Coronary artery (tissue), 2 donors: ENCODE results near the gene CNN2.

ENCODE experiments used
- DNase-seq: peaks from one replicate; pipeline ENCODE4 v3.0.0-alpha.2; 2017; ENCODE audit warnings: low spot score
- H3K27ac ChIP-seq, 2 donors: fragments of 200-600 bp; sonication (generic); one replicate each; pipeline ENCODE4 v1.5.1; 2016 to 2019
- H3K4me3 ChIP-seq: fragments of 200-600 bp; sonication (generic); 2 replicates; pipeline ENCODE4 v1.5.1; 2016; ENCODE audit warnings: mild to moderate bottlenecking, moderate library complexity
- TF ChIP-seq, protein P1 (sequence below): fragments of 200-600 bp; sonication (generic); IDR thresholded peaks from one replicate; pipeline ENCODE4 v1.5.1; 2019; ENCODE audit warnings: antibody characterized with exemption

CNN2 gene

DNA sequence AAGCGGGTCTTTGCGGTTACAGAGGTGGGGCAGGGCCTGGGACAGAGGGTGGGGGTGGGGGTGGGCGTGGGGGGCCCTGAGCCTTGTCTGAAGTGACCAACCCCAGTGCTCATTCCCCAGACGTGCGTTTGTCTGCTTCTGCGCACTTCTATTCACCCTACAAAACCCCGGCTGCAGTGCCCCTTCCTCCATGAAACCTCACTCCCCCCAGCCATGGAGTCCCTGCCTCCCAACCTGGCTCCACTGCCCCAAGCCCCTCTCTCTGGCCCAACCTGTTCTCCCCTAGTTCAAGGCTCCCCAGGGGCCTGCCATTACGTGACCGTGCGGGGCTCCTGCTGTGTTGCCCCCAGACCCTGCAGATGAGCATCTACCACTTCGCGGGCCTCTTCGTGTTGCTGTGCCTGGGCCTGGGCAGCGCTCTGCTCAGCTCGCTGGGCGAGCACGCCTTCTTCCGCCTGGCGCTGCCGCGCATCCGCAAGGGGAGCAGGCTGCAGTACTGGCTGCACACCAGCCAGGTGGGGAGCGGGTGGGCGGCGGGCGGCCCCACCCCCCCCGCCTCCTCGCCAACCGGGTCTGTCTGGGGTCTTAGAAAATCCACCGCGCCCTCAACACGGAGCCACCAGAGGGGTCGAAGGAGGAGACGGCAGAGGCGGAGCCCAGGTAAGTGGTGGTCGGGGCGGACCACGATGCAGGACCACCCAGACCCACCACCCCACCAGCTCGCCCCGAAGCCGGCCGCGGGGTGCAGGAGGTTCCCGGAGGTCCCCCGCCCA lies 18.0 kb upstream of the CNN2 start:
- Histone ChIP-seq H3K4me3 (no peak overlapping the region), H3K27ac (no peak overlapping the region)
- TF ChIP-seq, protein P1, sequence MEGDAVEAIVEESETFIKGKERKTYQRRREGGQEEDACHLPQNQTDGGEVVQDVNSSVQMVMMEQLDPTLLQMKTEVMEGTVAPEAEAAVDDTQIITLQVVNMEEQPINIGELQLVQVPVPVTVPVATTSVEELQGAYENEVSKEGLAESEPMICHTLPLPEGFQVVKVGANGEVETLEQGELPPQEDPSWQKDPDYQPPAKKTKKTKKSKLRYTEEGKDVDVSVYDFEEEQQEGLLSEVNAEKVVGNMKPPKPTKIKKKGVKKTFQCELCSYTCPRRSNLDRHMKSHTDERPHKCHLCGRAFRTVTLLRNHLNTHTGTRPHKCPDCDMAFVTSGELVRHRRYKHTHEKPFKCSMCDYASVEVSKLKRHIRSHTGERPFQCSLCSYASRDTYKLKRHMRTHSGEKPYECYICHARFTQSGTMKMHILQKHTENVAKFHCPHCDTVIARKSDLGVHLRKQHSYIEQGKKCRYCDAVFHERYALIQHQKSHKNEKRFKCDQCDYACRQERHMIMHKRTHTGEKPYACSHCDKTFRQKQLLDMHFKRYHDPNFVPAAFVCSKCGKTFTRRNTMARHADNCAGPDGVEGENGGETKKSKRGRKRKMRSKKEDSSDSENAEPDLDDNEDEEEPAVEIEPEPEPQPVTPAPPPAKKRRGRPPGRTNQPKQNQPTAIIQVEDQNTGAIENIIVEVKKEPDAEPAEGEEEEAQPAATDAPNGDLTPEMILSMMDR: no peak
- DNase-seq: no peak

DNA sequence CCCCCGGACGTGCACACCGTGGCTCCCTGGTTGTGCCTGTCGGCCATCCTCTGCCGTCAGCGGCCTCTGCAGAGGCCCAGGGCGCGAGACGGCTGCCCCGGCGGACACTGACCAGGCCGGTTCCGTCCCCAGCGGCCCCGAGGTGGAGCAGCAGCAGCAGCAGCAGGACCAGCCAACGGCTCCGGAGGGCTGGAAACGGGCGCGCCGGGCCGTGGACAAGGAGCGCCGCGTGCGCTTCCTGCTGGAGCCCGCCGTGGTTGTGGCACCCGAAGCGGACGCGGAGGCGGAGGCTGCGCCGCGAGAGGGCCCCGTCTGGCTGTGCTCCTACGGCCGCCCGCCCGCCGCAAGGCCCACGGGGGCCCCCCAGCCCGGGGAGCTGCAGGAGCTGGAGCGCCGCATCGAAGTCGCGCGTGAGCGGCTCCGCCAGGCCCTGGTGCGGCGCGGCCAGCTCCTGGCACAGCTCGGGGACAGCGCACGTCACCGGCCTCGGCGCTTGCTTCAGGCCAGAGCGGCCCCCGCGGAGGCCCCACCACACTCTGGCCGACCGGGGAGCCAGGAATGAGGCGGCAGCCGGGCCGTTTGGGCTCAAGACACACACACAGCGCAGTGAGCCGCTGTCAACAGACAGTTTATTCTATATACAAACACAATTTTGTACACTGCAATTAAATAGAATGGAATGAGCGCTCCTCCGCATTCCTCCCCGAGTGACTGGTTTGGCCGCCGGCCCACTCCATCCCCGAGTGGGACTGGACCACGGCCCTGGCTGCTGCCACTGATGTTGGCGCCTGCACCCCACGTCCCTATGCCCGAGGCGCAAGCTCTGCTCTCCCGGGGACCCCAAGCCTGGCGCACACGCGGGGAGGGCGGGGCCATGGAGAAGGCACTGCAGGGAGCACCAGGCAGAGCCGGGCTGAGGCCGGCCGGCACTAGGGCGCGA lies 17.1 kb upstream of the CNN2 start:
- Histone ChIP-seq H3K4me3 (no peak overlapping the region), H3K27ac (peak overlapping the region in 1 of 2 donors; percentile 7)
- no peak for DNase-seq
- TF ChIP-seq, protein P1: no peak

DNA sequence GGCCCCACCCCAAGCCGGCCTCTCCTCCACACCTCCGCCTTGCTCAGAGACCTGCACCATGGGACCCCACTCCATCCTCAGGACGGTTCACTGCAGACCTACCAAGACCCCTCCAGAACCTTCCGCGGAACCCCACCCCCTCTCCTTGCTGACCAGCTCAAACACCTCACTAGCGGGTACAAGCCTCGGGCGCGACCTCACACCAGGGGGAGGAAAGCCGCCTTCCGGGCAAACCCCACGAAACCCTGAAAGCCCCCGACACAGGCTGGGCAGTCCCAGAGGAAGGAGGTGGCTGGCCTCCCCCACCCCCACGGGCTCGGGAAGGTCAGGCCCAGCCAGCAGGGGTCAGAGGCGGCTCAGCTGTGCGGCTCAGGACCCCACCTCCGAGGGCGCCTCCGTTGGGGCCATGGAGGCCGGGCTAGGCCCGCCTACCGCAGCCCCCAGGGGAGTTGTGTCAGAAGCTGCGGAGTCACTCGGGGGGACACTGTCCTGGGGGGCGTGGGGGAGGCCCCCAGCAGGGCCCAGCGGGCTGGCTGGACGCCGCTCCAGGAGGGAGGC lies 16.3 kb upstream of the CNN2 start:
- Histone ChIP-seq H3K4me3 (no peak overlapping the region), H3K27ac (peak overlapping the region in 1 of 2 donors; percentile 7)
- DNase-seq: no peak
- TF ChIP-seq, protein P1: no peak

DNA sequence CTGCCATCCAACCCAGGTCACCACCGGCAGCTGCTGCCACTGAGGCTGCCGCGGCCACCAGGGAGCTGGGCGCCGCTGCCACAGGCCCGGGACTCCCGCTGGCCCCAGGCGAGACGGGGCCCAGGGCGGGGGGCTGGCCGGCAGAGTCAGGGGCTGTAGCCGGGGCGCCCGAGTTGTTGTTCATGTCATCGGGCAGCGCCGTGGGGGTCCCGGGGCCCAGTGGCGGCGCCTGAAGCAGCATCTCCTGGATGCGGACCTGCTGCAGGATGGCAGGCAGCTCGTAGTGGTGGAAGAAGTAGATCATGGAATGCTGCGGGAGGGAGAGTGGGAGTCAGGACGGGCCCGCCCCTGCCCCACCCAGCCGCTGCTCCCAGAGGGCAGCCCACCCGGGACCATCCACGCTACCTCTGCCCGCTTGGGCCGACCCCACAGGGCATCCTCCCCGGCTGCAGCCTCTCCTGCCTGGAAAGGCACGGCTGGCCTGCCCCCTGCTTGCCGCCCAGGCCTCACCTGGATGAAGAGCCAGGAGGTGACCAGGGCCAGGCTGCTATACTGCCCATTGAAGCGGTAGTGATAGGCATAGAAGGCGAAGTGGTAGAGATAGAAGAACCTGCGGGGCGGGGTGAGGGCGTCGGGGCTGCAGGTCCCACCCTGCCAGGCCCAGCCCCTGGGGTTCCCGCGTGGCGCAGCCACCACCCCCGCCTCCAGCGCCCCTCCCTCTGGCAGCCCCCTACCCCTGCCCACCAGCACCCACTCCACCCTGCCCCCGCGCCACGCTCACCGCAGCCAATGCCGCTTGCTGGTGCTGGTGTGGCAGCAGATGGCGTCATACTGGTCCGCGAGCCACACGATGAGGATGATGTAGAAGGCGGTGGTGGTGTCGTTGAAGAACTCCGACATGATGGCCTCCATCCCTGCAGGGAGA lies 15.6 kb upstream of the CNN2 start:
- TF ChIP-seq, protein P1: no peak
- DNase-seq: no peak
- H3K4me3 ChIP-seq: no peak overlapping the region
- H3K27ac ChIP-seq: no peak overlapping the region

DNA sequence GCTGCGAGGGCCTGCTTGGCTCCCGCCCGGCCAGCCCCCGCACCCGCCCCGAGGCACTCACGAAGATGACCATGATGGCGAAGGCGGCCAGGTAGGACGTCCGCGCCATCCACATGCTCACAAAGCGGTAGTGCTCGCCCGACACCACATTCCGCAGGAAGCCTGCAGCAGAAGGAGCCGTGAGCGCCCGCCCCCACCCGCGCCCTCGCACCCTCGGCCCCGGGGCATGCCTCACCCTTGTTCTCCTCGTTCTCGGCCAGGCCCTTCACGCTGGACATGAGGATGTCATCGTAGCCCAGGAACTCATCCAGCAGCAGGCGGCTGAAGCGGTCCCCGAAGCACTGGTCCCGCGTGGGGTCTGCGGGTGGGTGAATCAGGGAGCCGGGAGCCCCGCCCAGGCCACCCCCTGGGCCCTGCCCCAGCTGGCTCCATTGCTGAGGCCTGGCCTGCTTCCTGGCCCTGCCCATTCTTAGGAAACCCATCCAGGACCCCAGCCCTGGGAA lies 14.5 kb upstream of the CNN2 start:
- no peak for DNase-seq
- no peak overlapping the region for H3K4me3 ChIP-seq
- TF ChIP-seq, protein P1: no peak

DNA sequence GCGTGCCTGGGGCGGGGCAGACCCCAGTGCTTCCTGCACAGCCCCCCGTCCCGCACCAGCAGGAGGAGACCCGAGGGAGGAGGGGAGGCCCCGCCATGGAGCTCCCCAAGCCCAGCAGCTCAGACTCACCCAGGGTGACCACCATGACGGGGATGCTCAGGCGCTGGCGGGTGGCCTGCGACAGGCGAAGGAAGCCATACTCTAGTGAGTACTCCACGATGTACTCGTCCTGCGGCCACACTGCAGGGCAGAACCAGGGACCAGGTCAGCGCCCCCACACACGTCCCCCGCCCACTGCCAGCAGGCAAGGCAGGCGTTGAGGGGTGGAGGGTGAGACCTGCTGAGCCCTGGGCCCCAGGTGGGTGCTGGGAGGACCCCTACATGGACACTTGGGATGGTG lies 14.1 kb upstream of the CNN2 start:
- DNase-seq: no peak
- Histone ChIP-seq H3K27ac (no peak overlapping the region), H3K4me3 (no peak overlapping the region)
- TF ChIP-seq, protein P1: no peak

More for the DNA sequence above, 14.5 kb upstream of the CNN2 start:
- no peak overlapping the region for H3K27ac ChIP-seq
